K562 (cell line): ENCODE data around the gene SULT2B1. TPM values are rescaled to one million over a fixed set of nuclear protein-coding genes. Genes with fewer than 3 reads are reported as not detected.
A peak's percentile ranks its signal among the peaks of the same experiment; 100 is the strongest.

Source experiments
- ATAC-seq: fragments of 200-7000 bp; cut with Tn5 transposase; 3 replicates; pipeline ENCODE4 v1.9.1; 2020; ENCODE audit warnings: moderate library complexity
- BruUV-seq: library from RNA; stranded (reverse); fragments of 400-500 nt; replicated peaks from 2 replicates; lab custom pipeline; 2021; lab: Mats Ljungman, UMichigan
- CTCF ChIA-PET: fragments of 300-600 bp; formaldehyde crosslinking; extraction: SDS; loops from one replicate; lab custom pipeline; 2021; ENCODE audit warnings: low intra/inter-chr PET ratio; lab: Yijun Ruan, JAX
- POLR2A ChIA-PET: fragments of 300-600, 350-650 bp; sonication (Branson Sonifier 250); formaldehyde crosslinking; extraction: SDS; loops from one replicate; lab custom pipeline; 2021; ENCODE audit warnings: antibody characterized with exemption, inconsistent platforms; lab: Yijun Ruan, JAX
- DNase-seq, 4 experiments: peaks; one replicate each; pipeline versions ENCODE4 v3.0.0 to v3.0.0-alpha.2; 2011 to 2018; ENCODE audit warnings: low spot score in 3 of 4, mixed read lengths in 3 of 4; ENCODE audit errors: extremely low read depth in 1 of 4
- FAIRE-seq: peaks from 2 replicates; lab custom pipeline; 2011; peaks lifted over from hg19 to GRCh38; lab: Jason Lieb, UNC
- H2AFZ ChIP-seq: 2 replicates; pipeline ENCODE4 v1.6.0; 2011; ENCODE audit warnings: low read depth, low read length, control low read depth, inconsistent platforms
- H3K27ac ChIP-seq: fragments of 200-600 bp; 3 replicates; pipeline ENCODE4 v1.8.0; 2011; ENCODE audit warnings: low read depth, mild to moderate bottlenecking, control low read depth, inconsistent platforms, low read length, moderate library complexity, mixed read lengths; ENCODE audit errors: extremely low read depth
- H3K27me3 ChIP-seq, 2 experiments: fragments of 300-600 bp in 1 of 2; 2 replicates in 1 of 2; 3 replicates in 1 of 2; pipeline versions ENCODE4 v1.6.0 to v1.8.0; 2011; ENCODE audit warnings: inconsistent platforms in 2 of 2, low read length in 2 of 2, mild to moderate bottlenecking in 1 of 2, mixed read lengths in 1 of 2, moderate library complexity in 1 of 2; ENCODE audit not compliant: control insufficient read depth in 2 of 2, insufficient read depth in 2 of 2
- H3K36me3 ChIP-seq: fragments of 300-600 bp; 3 replicates; pipeline ENCODE4 v1.8.0; 2011; ENCODE audit warnings: mild to moderate bottlenecking, low read length, inconsistent platforms; ENCODE audit not compliant: control insufficient read depth, insufficient read depth
- H3K4me1 ChIP-seq, 2 experiments: fragments of 200-600 bp in 1 of 2; replicated peaks in 1 of 2; 2 replicates in 1 of 2; 3 replicates in 1 of 2; pipeline versions ENCODE4 v1.5.1 to v1.8.0; 2011; ENCODE audit warnings: inconsistent platforms in 2 of 2, low read length in 2 of 2, mild to moderate bottlenecking in 1 of 2, mixed read lengths in 1 of 2, moderate library complexity in 1 of 2; ENCODE audit not compliant: control insufficient read depth in 2 of 2, insufficient read depth in 2 of 2
- H3K4me2 ChIP-seq: 2 replicates; pipeline ENCODE4 v1.6.1; 2011; ENCODE audit warnings: low read length, control low read depth, inconsistent platforms, mixed read lengths; ENCODE audit not compliant: insufficient read depth
- H3K4me3 ChIP-seq: fragments of 200-600 bp; sonication (generic), shearing (Covaris generic); 2 replicates; pipeline ENCODE4 v1.5.1; 2016; ENCODE audit warnings: control low read depth, inconsistent platforms
- H3K79me2 ChIP-seq: fragments of 200-600 bp; 3 replicates; pipeline ENCODE4 v1.8.0; 2011; ENCODE audit warnings: low read length, inconsistent platforms; ENCODE audit not compliant: control insufficient read depth, insufficient read depth
- H3K9ac ChIP-seq, 2 experiments: 2 replicates each; pipeline versions ENCODE4 v1.6.0 to v1.6.1; 2011; ENCODE audit warnings: low read depth in 2 of 2, low read length in 2 of 2, control low read depth in 1 of 2, inconsistent platforms in 1 of 2, mild to moderate bottlenecking in 1 of 2, mixed read lengths in 1 of 2; ENCODE audit not compliant: insufficient read depth in 1 of 2
- H3K9me1 ChIP-seq: one replicate; pipeline ENCODE4 v1.6.0; 2011; ENCODE audit warnings: inconsistent platforms, mild to moderate bottlenecking, low read length, moderate library complexity; ENCODE audit not compliant: control insufficient read depth, insufficient read depth
- H3K9me3 ChIP-seq: replicated peaks from 2 replicates; pipeline ENCODE4 v1.5.1; 2011; ENCODE audit warnings: low read depth, low read length, inconsistent platforms; ENCODE audit not compliant: control insufficient read depth, insufficient read depth
- H4K20me1 ChIP-seq: replicated peaks from 2 replicates; pipeline ENCODE4 v1.6.1; 2011; ENCODE audit warnings: low read length, inconsistent platforms, mixed read lengths; ENCODE audit not compliant: control insufficient read depth, insufficient read depth
- BRD9 ChIP-seq: fragments of 450-650 bp; IDR thresholded peaks from 2 replicates; pipeline ENCODE4 v1.6.1; 2018; ENCODE audit warnings: low read depth; ENCODE audit not compliant: partially characterized antibody
- DMBX1 ChIP-seq: fragments of 250-450 bp; sonication (Bioruptor Pico); IDR thresholded peaks from 2 replicates; pipeline ENCODE4 v1.8.0; 2022; ENCODE audit warnings: inconsistent platforms, mild to moderate bottlenecking, moderate library complexity, borderline replicate concordance
- HNRNPLL ChIP-seq: fragments of 200-400 bp; formaldehyde crosslinking; IDR thresholded peaks from 2 replicates; pipeline ENCODE4 v1.6.1; 2017; ENCODE audit warnings: low read length, low read depth, mild to moderate bottlenecking; ENCODE audit not compliant: poor library complexity, severe bottlenecking
- HSF4 ChIP-seq: fragments of 250-450 bp; sonication (Bioruptor Pico); IDR thresholded peaks from 2 replicates; pipeline ENCODE4 v2.1.2; 2022; ENCODE audit warnings: mild to moderate bottlenecking, moderate library complexity, borderline replicate concordance
- ILK ChIP-seq: fragments of 450-650 bp; IDR thresholded peaks from 2 replicates; pipeline ENCODE4 v1.6.1; 2016; ENCODE audit warnings: missing genetic modification characterization, low read depth, mild to moderate bottlenecking, missing compliant biosample characterization, moderate library complexity, borderline replicate concordance
- KAT8 ChIP-seq: fragments of 450-650 bp; IDR thresholded peaks from 2 replicates; pipeline ENCODE4 v1.6.1; 2016; ENCODE audit warnings: low read depth, mild to moderate bottlenecking
- NR1H2 ChIP-seq: sonication (generic); formaldehyde crosslinking; IDR thresholded peaks from 2 replicates; pipeline ENCODE4 v1.4.0; 2020; ENCODE audit warnings: mild to moderate bottlenecking, missing genetic modification reagents
- PPARD ChIP-seq: fragments of 250-450 bp; sonication (Bioruptor Pico); IDR thresholded peaks from 2 replicates; pipeline ENCODE4 v1.8.0; 2022; ENCODE audit warnings: inconsistent platforms, mild to moderate bottlenecking, moderate library complexity
- RERE ChIP-seq: sonication (generic); formaldehyde crosslinking; IDR thresholded peaks from 2 replicates; pipeline ENCODE4 v1.8.0; 2023; ENCODE audit warnings: missing genetic modification reagents, mild to moderate bottlenecking, borderline replicate concordance
- ZBED1 ChIP-seq: IDR thresholded peaks from 2 replicates; pipeline ENCODE4 v1.6.1; 2014
- ZBTB8A ChIP-seq: fragments of 450-650 bp; IDR thresholded peaks from 2 replicates; pipeline ENCODE4 v1.6.1; 2018; ENCODE audit warnings: mild to moderate bottlenecking, moderate library complexity; ENCODE audit not compliant: partially characterized antibody
- ZFP1 ChIP-seq: fragments of 450-650 bp; formaldehyde crosslinking; IDR thresholded peaks from 2 replicates; pipeline ENCODE4 v1.4.0; 2020; ENCODE audit warnings: mild to moderate bottlenecking, mixed read lengths
- ZNF395 ChIP-seq: fragments of 200-800 bp; sonication (Bioruptor generic); IDR thresholded peaks from 2 replicates; pipeline ENCODE4 v1.6.1; 2017; ENCODE audit warnings: missing genetic modification characterization, missing compliant biosample characterization
- ZNF778 ChIP-seq: fragments of 450-650 bp; formaldehyde crosslinking; IDR thresholded peaks from 2 replicates; pipeline ENCODE4 v1.4.0; 2020; ENCODE audit warnings: mild to moderate bottlenecking, moderate library complexity
- WGBS: fragments of 100-300 bp; shearing (Covaris generic); methylation state at CpG from one replicate; pipeline ENCODE4 v1.1.6; 2016; ENCODE audit warnings: low coverage, mixed read lengths; ENCODE audit not compliant: insufficient coverage; ENCODE audit errors: missing lambda C conversion rate; 5-methylcytosine and 5-hydroxymethylcytosine counted together
- in situ Hi-C: fragments of 300-500 bp; cut with MboI; formaldehyde crosslinking; loops from 4 replicates; pipeline ENCODE4 v1.15.0; 2018; ENCODE audit warnings: inconsistent platforms, mixed read lengths
- intact Hi-C: fragments of 100-400 bp; cut with micrococcal nuclease; formaldehyde crosslinking; loops from 2 replicates; pipeline ENCODE4 v1.14.2; 2022
- polyA plus RNA-seq, 8 experiments: library from polyadenylated mRNA; depleted of rRNA in 4 of 8; stranded (reverse) in 5 of 8; unstranded in 3 of 8; fragments of >200 nt; fragmentation: Nextera tagmentation in 2 of 8; fragmentation: Illumina TruSeq in 1 of 8; extraction: Ambion mirVana in 2 of 8; extraction: Trizol in 1 of 8; gene quantifications; 2 replicates each; pipeline versions ENCODE4 v1.2.1 to v1.2.3, GENCODE V29; 2011 to 2014; ENCODE audit warnings: inconsistent platforms in 1 of 8, missing spikeins in 1 of 8
- total RNA-seq, 7 experiments: library from RNA; depleted of rRNA in 6 of 7; stranded (reverse); fragments of >200 nt in 6 of 7; fragmentation: Illumina TruSeq in 2 of 7; extraction: Trizol in 2 of 7; gene quantifications; 2 replicates each; pipeline versions ENCODE4 v1.2.1 to v1.2.3, GENCODE V29; 2011 to 2021; ENCODE audit warnings: low replicate concordance in 1 of 7

Gene SULT2B1
- total and polyA plus RNA-seq, 9 of the 15 experiments (the other 6 are each of a cell fraction or from before 2014, with no cell fraction given): 0.09 to 0.62 (median 0.22) TPM; not detected in 2

GRCh38 chr19:48633148-48634035 is 81.4 kb downstream of the SULT2B1 start:
- Histone ChIP-seq H3K27ac (peak overlapping the region; percentile 88), H3K4me1 (peaks cover 36 to 85% of the 10 kb centered on the region in 2 experiments), H3K9me1 (peaks cover 4% of the 10 kb centered on the region), H2AFZ (peak overlapping the region; percentile 86; the same call in 1 of the 2 replicates), H4K20me1 (no peaks in the 10 kb centered on the region), H3K79me2 (peaks cover 10% of the 10 kb centered on the region; the same call in 2 of the 3 replicates), H3K9me3 (no peaks in the 10 kb centered on the region), H3K4me3 (no peak overlapping the region), H3K27me3 (no peaks in the 10 kb centered on the region), H3K9ac (peak overlapping the region; percentile 59 to 61), H3K36me3 (peaks cover 2% of the 10 kb centered on the region; the same call in 1 of the 3 replicates), H3K4me2 (peak overlapping the region; percentile 83)
- FAIRE-seq (peak; percentile 88), DNase-seq (peak; percentile 49 to 92 (median 56)), ATAC-seq (no peak)
- ChIA-PET CTCF (no interaction called here), POLR2A (interaction anchor here (0.5 to 2.4 kb wide), 13 partner anchors 9 to 1654 kb away, joined by 3 to 18 read pairs (median 3); partner anchors contain the start of genes DHDH, RPL18, SPACA4 and SPHK2)
- intact Hi-C loops (no loop called here), in situ Hi-C loops (no loop called here)
- BruUV-seq: no TSS peak
- 23% methylated on average over 22 of the region's 22 CpGs for WGBS
- TF ChIP-seq HNRNPLL: no peak
- TF ChIP-seq ZFP1: no peak
- no peak for TF ChIP-seq ZBED1
- TF ChIP-seq HSF4 (CRISPR knock-in tag): 0 out of 2 replicates have a peak, but pooled peaks have one; percentile 34
- TF ChIP-seq ZNF778: no peak
- no peak for TF ChIP-seq PPARD (CRISPR knock-in tag)
- no peak for TF ChIP-seq ZBTB8A
- TF ChIP-seq NR1H2 (CRISPR knock-in tag): no peak
- TF ChIP-seq BRD9: no peak
- TF ChIP-seq KAT8: no peak
- TF ChIP-seq RERE: no peak
- no peak for TF ChIP-seq DMBX1 (CRISPR knock-in tag)
- TF ChIP-seq ILK (tag): no peak
- no peak; the same call in none of the 2 replicates for TF ChIP-seq ZNF395 (CRISPR knock-in tag)
